SIG-M5 treated with dmso at 0.1 percent for 504 hours (cell line): ENCODE measurements around the gene TMCC1.
"Not testable (repeated sequence)": the region's sequence is repeated elsewhere in the genome, so short reads cannot be mapped to it uniquely, and the experiment has no call there.

Source experiments
- DNase-seq: peaks from one replicate; lab custom pipeline; 2025; ENCODE audit not compliant: unreplicated experiment; lab: John Stamatoyannopoulos, UW

Gene TMCC1

DNA sequence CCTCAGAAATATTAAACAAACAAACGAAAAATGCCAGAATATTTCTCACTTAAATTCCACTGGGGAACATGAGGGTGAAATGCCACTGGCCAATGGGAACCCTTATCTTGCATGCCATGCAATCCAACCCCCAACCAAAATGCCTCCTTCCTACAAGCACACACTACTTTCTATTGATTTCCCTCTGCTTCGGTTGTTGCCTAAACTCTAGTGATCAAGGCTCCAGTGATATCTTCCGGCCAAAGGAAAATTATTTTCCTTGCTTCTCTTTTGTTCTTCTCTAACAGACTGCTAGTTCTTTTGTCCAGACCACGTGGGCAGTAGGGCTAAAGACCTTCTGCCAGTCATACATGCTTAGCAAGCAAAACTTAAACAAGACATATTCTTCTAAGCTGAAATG is 115.7 kb downstream of the TMCC1 start:
- DNase-seq, result no peak

DNA sequence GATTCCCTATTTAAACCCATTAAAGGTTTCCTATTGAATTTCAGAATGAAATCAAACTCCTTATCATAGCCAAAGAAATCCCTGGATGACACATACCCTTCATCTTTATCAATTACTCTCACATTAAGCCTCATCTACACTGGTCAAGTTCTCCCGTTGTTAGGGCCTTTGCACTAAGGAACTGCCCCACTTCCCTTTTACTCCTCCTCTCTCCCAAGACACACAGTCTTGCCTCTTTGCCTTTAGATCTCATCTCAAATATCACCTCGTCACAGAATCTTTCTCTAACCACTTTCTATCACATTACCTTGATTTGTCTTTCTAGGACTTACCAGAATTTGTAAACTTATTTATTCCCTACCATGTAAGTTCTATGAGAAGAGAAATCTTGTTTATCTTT is 117.6 kb downstream of the TMCC1 start:
- DNase-seq, result no peak

DNA sequence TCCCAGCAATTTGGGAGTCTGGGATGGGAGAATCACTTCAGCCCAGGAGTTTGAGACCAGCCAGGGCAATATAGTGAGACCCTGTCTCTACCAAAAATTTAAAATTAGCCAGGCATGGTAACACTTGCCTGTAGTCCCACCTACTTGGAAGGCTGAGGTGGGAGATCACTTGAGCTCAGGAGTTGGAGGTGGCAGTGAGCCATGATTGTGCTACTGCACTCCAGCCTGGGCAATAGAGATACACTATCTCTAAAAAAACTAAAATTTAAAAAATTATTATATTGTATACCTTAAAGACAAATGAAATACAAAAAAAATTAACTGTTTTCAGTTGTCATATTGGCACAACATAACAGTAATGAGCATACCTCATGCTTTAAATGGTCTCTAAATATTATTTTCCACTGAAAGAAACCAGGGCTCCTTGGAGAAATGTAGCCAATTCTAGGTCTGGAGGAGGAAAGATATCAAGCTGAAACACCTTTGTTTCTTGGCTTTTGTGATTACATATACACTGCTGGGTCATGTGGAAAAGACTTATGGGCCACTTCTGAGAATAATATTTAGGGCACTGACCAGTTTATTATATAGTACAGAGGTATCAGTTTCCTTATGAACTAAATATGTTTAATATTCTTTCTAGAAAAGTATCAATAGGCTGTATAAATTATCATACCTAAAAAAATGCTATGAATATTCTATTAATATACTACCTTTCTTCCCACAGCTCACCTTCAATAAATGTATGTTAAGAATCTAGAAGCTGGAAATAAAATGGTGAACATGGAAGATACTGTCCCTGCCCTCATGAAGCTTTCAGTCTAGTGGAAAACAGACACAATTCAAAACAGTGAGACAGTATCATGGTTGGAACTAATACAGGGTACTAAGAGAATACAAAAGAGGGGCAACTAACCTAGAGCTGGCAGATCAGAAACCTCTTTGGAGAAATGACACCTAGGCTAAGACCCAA is 119.5 kb downstream of the TMCC1 start:
- DNase-seq, result no peak

DNA sequence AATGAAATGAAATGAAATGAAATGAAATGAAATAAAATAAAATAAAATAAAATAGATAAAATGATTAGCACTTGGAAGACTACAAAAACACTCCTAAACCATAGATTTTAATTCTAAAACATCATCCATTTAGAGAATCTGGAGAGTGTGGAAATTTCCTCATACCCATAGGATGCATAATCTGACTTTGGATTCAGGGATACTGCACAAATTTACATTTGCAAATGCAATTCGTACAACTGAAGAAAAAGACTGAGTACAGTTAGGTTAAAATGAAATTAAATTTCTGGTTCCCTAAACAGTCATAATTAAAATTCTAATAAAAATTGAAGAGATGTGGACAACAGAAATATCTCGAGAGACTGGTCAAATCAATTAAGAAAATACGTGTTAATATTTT is 122.9 kb downstream of the TMCC1 start:
- DNase-seq, result no peak

DNA sequence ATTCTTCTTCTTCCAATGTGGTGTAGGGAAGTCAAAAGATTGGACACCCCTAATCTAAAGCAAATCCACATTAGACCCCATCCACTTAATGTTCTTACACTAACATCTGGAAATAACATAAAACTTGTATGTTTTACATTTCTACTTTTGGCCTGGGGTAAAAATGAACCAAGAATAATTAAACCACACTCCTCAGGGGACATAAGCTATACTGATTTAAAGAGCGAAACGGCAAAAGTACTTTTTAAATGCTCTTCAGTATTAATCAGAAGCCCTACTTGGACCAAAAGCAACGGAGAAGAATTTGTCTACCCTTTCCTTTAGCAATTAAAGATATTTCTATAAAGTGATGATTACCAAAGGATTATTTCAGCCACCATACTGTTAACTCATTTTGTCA is 123.9 kb downstream of the TMCC1 start:
- DNase-seq, result no peak

DNA sequence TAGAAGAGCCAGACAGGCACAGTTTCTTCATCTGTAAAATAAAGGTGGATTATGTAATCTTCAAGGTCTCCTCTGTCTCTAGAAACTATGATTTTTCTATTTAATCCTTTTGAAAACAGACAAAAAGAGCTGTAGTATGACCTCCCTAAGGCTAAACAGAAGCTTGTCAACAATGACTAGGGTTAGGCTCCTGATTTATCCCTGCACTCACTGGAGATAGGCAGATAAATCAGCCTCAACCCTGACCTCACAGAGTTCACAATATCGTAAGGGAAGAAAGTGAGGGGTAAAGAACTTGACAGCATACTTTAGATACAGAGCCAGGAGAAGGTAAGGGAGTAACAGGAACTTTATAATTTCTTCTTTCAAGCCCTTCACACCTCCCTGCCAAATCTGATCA is 124.8 kb downstream of the TMCC1 start:
- no peak for DNase-seq

DNA sequence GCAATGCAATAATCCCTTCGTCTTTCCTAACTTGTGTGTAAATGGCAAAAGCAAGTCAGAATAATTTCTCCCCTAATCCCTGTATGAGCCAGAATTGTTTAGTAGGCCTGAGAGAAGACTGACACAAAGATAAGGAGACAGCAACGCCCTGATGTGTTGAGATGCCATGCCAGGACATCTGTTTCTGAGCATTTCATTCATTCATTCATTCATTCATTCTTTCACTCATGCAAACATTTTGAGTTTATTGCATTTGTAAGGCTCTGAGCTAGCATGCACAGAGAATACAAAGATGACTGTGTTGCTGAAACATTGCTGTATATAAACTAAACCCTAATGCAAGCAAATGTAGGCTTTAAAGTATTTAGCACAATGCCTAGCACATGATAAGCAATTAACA is 127.4 kb downstream of the TMCC1 start:
- DNase-seq, result no peak

DNA sequence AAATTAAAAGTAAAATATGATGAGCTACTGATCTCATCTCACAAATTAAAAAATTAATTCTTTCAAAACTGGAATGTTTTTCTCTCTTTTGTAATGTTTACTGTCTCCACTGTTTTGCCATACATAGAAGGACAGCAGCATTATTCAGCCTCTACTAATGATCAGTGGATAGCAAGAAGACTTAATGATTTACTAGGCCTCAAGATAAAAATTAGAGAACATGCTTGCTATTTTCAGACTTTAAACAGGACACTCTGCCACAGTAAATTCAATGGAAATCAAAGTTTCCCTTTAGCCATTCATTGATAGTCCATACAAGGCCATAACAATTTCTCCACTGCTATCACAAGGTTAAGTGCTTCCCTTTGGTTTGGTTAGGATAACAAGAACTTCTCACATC is 129.4 kb downstream of the TMCC1 start:
- no peak for DNase-seq

DNA sequence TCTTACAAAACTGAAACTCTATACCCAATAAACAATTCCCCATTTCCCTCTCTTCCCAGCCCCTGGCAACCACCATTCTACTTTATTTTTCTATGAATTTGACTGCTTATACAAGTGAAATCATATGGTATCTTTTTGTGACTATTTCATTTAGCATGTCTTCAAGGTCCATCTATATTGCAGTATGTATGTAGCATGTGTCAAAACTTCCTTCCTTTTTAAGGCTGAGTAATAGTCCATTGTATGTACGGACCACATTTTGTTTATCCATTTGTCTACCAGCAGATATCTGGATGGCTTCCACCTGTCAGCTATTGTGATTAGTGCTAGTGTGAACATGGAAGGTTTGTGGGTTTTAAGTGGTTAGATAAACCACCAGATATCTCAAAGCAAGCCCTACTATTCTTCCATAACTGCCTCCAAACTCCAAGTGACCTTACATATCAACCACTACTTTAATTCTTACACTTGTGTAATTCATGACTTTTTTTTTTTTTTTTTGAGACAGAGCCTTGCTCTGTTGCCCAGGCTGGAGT is 134.7 kb downstream of the TMCC1 start:
- no peak for DNase-seq

DNA sequence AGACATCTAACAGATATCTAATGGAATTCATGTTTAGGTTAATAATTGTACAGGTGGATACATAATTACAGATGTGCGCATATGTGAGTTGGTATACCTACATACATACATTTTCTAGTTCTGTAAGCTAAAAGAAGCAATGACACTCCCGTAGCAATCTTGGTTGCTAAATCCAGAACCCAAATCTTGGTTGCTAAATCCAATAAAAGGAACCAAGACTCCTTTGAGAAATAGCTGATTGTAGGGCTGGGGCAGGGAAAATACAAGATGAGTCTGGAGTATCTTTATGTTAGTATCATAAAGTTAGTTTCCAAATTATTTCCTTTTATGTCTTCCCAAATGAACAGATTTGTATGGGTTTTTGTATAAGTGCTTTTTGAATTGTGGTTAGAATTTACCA is 135.2 kb downstream of the TMCC1 start:
- no peak for DNase-seq

DNA sequence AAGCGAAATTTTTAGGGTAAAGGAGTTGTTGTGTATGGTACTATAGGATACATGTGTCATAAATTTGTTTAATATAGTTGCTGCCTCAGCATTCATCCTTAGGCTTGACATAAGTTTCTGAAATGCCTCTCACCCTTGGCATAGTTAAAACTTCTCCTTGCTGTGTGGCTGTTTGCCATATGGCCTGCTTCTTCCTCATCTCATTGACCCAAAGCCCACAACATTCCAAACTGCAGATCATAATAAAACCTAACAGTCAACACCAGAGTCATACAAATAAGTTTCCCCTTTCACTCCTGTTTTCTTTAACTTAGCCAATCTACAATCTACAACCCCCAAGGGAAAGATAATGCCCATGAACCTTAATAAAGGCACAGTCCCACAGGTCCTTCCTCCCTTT is 136.6 kb downstream of the TMCC1 start:
- no peak for DNase-seq

DNA sequence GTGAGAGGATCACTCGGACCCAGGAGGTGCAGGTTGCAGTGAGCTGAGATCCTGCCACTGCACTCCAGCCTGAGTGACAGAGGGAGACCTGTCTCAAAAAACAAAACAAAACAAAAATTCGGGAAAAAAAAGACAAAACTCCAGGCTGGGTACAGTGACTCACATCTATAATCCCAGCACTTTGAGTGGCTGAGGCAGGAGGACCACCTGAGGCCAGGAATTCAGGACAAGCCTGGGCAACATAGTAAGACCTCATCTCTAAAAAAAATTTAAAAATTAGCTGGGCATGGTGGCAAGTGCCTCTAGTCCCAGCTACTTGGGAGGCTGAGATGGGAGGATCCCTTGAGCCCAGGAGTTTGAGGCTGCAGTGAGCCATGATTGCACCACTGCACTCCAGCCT is 142.4 kb downstream of the TMCC1 start:
- not testable (repeated sequence) for DNase-seq

DNA sequence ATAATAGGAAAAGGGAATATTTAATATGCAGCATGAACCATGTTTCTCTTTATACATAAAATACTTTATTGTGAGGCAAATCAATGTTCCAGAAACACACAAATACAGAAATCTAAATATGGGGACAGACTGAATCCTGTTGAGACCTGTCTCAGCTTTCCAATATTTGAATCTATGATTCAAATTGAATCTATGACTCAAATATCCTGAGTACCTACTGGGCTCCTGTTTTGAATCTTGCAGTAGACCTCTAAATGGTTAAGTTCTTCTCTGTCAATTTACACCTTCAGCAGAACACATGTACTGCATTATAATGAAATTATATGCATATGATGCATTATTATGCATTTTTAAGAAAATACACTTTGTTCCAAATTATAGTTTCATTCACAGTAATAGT is 143.8 kb downstream of the TMCC1 start:
- no peak for DNase-seq

DNA sequence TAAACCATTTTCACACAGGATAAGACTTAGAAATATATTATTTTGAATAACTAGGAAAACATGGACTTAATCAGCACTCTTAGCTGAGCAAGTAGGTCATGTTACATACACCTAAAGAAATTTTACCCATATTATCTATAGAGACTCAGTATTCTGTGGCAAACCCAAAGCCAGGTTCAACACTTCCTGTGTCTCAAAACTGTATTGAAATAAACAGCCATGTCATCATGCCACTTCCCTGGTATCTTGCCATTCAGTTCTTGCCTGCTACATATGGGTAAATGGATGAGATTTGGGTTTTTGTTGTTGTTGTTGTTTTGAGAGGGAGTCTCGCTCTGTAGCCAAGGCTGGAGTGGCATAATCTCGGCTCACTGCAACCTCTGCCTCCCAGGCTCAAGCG is 145.5 kb downstream of the TMCC1 start:
- DNase-seq, result no peak

DNA sequence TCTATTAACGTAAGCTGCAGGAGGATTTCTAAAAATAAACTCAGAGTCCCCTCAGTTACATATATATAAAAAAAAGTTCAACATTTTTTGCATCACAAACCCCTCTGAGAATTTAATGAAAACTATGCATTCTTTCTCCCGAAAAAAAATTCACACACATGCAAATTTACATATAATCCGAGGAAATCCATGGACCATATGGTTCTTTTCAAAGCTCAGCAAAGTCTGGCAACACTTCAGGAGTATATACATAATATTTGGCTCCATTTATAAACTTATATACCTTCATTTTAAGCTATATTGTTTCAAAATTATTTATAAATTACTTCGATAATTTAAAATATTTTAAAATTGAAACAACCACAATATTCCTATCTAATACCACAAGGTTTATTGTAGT is 146.4 kb downstream of the TMCC1 start:
- no peak for DNase-seq

DNA sequence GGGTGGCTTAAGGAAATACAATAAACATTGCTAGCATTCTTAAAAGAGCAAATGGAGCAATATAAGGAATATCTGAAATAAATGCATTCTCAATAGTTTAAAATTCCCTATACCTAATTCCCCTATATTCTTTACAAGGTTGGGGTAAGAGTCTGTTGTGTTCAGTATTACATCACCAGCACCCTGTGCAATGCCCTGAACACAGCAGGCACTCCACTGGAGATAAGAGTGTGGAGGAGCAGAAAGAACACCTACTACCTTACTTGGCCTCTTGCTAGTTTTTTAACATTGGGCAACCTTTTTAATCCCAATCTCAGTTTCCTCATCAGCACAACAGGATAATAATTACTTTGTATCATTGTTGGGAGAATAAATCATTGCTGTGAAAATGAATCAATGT is 146.9 kb downstream of the TMCC1 start:
- DNase-seq, result no peak

DNA sequence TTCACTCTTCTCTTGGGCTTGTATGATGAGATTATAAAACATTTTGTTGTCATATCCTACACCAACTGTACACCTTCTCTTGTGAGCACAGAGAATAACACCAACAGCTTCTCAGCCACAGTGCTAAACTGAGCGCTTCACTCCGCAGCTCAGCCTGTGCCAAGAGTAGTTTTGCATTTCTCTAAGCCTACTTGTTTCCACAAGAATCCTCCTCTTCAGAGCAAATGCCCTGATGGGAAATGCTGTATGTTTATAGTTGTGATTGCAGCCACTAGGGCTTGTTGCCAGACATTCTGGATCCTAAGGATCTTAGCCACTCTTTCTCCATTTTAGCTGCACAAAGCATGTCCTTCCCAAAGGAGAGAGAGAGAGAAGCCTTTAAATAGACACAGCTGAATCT is 148.3 kb downstream of the TMCC1 start:
- no peak for DNase-seq

DNA sequence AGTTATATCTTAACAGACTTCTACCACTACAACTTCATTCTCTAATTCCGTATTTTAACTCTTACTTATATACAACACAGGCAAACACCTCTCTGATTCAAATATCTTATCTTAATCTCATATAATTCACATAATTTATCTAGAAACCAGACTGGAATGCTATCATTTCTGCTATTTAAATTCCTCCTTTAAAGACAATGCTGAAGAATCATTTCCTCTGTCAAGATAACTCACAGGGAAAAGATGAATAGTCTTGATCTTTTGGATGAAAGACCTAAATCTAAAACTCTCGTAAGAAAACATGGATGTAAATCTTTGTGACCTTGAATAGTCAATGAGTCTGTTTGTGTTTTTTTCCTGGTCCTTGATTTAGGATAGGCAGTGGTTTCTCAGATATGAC is 151.7 kb downstream of the TMCC1 start:
- DNase-seq, result no peak

DNA sequence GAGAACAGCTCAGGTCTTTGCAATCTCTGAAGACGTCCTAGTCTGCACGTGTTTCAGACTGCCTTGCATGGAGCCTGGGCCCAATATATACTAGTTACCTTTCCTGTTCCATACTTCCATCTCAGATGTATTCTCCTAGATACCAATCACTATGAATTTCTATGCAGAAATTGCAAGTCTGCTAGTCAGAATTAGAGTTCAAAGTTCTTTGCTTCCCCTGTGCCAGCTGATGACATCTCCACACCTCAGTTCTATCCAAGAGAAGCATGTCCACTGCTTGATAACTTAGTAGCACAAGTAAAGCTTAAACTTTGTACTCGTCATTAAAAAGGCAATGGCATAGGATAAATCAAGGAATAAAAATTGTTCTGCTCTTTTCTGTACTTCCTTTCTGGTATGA is 153.4 kb downstream of the TMCC1 start:
- DNase-seq, result no peak

DNA sequence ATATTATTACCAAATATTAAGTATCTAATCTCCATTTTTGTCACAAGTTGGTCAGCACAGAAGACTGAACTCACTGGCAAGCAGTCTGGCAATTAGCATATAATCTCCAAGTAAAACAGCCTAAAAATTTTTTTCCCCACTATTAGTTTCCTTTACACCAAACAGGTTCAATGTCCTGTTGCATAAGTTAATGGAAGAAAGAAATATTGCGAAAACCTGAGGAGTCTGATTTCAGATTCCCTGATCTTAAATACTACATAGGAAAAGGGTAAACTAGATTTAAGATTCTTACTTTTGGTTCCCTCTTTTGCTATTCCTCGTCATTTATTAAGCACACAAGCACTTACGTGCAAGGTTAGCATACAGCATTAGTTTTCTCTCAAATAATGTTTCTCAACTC is 153.9 kb downstream of the TMCC1 start:
- DNase-seq, result no peak

DNA sequence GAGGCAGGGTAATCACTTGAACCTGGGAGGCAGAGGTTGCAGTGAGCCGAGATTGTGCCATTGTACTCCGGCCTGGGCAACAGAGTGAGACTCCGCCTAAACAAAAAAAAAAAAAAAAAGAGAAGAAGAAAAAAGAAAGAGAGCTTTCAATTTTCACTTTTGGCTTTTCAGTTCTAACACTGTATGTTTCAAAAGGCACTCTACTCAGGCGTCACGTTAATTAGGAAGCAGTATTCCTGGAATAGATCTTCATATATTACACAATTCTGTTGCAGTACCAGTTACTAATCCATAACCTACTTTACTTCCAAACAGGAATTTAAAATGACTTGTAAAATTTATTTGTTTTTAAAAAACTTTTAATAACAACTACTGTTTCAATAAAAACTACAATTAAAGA is 155.3 kb downstream of the TMCC1 start:
- DNase-seq, result no peak

DNA sequence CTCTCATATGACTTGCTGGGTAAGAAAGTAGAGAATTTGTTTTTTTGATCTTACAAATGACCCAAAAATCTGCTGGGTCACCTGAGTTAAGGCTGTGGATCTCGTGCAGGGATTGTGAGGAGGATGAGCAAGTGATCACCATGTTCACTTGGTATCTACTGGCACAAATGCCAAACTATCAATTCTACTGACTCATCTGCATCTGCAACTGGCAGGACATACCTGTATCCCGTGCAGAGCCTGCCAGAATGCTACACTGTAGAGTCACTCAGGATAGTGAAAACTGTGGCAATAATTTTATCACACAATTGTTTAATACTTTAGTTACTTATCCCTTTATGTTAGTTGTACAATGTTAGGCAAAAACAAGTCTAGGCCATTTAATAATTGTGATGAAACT is 157.4 kb downstream of the TMCC1 start:
- DNase-seq, result no peak

DNA sequence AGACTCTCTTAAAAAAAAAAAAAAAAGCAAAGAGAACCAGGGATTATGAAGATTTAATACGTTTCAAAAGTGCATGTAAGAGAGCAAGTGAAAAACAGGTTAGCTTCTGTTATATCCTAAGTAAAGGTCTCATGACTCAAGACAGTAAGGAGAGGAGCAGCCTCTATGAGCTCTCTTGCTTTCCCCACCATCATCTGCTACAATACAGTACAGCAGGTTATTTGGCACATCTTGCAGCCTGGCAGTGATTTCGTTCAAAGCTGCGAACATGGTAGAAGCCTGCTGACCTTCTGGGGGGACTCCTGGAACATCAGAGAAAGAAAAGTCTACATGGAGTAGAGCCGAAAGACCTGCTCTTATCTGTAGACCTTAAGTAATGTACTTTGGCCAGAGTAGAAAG is 157.9 kb downstream of the TMCC1 start:
- no peak for DNase-seq
